Glomerular visceral epithelial cell (primary cell): ENCODE results near the gene HLA-DRB1.
"Not testable (repeated sequence)": the region's sequence is repeated elsewhere in the genome, so short reads cannot be mapped to it uniquely, and the experiment has no call there.

ENCODE experiments used
- DNase-seq: peaks from one replicate; pipeline ENCODE4 v3.0.0-alpha.2; 2016; ENCODE audit errors: extremely low spot score

HLA-DRB1 gene

DNA sequence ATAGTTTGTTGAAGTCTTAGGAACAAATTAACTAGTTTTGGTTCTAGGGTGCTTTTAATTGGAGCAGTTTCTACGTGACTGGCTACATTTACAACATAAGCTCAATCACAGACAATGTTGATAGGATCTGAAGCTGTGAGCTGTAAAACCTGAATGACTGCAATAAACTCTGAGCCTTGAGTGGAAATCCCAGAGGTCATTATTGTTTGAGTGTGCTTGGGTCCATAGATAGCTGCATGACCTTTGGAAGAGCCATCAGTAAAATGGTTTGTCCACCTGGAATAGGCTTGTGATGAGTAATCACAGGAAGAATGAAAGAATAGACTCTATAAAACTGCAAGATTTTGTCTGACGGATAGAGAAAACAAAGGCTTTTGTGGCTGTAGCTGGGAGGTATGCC, 26.7 kb downstream of the HLA-DRB1 start:
- no peak for DNase-seq

DNA sequence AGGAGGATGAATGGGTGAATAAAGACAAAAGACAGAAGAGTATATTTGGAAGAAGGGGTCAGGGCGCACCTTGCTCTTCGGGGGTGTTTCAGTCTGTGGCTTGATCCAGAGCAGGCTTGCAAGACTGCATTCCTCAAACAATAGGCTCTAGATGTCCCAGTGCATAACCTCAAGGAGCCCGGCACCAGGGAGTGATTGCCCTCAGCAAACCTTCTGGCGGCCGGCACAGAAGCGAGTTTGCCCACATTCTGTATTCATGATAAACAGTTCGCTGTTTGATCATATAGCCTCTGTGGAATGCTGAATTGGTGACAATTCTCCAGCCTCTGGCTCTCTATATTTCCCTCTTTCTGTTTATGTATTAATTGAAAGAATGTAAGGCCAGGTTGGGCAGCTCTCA, 29.9 kb downstream of the HLA-DRB1 start:
- DNase-seq = no peak

- DNase-seq = no peak
Observed at GRCh38 chr6:32558426-32559057, 31.1 kb downstream of the HLA-DRB1 start.

GRCh38 chr6:32554116-32554965, 35.3 kb downstream of the HLA-DRB1 start:
- no peak for DNase-seq

GRCh38 chr6:32553037-32553742, 36.5 kb downstream of the HLA-DRB1 start:
- no peak for DNase-seq

DNA sequence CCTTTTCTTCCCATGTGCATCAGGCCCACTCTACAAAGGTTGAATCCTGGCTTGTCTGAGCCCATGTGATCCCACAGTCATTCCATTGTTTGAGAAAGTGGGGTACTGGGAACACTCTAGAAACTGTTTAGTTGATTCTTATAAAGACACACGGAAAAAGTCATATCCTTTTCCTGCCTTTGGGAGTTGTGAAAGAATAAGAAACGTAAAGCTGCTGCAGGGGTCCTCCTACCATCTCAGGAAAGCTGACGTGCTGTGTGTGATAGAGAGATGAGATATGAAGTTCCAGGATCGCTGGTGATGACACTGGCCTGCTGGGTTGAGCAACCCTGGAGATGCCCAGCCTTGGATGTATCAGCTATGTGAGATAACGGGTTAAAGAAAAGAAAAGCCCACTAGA, 38.2 kb downstream of the HLA-DRB1 start:
- no peak for DNase-seq

GRCh38 chr6:32539839-32540238, 49.8 kb downstream of the HLA-DRB1 start:
- no peak for DNase-seq

DNA sequence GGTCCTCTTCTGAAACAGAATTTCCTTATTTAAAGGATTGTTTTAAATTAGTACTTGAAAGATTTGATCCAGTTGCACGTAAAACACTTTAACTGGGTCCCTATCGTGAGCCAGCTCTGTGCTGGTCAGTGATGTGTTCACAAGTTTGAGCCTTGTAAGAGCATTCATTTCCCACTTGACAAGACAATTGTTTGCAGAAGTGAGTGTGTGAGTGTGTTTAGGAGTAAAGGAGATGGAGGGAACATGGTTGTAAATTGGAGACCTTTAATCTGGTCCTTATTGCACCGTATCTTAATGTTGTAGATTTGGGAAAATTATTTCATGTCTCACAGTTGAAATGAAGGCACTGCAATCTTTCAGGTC, 59.2 kb downstream of the HLA-DRB1 start:
- DNase-seq = not testable (repeated sequence)

DNA sequence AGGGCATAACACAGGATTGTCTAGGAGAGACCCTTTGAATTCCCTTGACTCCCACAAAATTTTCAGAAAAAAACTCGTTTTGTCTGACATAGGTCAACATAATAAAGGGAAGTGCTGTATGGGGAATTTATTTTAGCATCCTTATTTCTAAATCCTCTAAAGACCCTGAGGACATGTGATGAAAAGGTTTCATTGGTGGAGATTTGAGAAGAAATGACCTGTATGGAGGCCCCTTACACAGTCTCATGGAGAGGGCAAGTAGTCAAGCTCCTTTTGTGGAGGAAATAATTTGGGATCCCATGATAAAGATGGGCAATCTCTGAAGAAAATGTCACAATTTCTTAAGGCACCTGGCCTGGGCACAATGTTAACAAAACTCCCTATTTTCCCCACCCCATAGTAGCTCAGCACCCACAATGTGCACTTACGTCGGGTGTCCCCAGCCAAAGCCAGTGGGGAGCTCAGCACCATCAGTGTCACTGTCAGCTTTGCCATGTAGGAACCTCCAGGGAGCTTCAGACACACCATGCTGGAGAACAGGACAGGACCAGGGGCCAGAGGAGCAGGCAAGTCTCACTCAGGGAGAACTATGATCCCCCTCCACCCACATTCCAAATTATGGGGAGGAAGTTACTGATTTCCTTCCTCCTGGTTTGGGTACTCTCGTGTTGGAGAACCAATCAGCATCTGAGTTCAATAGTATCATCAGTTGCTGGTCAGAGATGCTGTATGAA, 59.8 kb downstream of the HLA-DRB1 start, which contains the start of gene HLA-DRB5:
TSS of gene HLA-DRB5 (minus strand) at position 591 of the 734 bp plus-strand sequence. CDS start at position 528, 63 bp downstream.
- no peak for DNase-seq
